GM12874 (cell line): ENCODE results near the gene OSBPL3.

Experiments used
- TF ChIP-seq, protein P1 (sequence below): IDR thresholded peaks from 2 replicates; pipeline ENCODE4 v1.5.1; 2011; ENCODE audit warnings: low read depth, mild to moderate bottlenecking, control low read depth, low read length, moderate library complexity; ENCODE audit not compliant: insufficient read depth

OSBPL3 gene

DNA sequence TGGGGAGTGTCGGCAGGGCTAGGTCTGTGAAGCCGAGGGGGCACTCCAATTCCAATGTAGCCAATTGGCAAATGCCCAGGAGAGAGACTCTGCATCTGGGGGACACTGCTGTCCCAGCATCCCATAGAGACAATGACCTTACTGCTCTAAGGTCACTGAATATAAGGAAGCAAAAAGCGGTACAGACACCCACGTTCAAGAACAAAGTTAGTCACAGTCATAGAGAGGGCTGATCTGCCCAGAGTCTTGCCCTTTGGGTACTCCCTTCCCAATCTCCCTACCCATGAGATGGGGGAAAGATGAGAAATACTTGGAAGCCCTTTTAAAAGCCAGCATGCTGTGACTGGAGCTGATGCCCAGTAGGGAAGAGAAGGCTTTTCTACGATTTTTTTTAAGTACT, 146.4 kb downstream of the OSBPL3 start:
- TF ChIP-seq, protein P1, sequence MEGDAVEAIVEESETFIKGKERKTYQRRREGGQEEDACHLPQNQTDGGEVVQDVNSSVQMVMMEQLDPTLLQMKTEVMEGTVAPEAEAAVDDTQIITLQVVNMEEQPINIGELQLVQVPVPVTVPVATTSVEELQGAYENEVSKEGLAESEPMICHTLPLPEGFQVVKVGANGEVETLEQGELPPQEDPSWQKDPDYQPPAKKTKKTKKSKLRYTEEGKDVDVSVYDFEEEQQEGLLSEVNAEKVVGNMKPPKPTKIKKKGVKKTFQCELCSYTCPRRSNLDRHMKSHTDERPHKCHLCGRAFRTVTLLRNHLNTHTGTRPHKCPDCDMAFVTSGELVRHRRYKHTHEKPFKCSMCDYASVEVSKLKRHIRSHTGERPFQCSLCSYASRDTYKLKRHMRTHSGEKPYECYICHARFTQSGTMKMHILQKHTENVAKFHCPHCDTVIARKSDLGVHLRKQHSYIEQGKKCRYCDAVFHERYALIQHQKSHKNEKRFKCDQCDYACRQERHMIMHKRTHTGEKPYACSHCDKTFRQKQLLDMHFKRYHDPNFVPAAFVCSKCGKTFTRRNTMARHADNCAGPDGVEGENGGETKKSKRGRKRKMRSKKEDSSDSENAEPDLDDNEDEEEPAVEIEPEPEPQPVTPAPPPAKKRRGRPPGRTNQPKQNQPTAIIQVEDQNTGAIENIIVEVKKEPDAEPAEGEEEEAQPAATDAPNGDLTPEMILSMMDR: no peak

DNA sequence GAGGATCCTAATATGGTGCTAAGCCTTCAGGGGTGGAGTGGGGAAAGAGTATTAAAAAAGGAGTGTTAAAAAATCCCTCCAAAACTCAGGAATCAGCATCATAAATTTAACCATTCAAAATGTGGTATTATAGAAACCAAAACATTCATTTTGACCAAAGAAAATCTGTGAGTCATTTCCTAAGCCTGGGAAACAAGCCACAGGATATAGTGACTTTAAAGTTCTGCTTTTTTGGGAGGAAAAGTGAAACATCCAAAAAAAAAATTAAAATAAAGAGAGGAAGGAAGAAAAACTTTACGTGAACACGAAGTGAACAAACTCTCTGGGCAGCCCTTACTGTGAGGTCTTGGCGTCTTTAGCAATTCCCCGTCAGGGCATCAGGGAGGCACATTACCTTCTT, 148.7 kb downstream of the OSBPL3 start:
- TF ChIP-seq, protein P1: no peak

DNA sequence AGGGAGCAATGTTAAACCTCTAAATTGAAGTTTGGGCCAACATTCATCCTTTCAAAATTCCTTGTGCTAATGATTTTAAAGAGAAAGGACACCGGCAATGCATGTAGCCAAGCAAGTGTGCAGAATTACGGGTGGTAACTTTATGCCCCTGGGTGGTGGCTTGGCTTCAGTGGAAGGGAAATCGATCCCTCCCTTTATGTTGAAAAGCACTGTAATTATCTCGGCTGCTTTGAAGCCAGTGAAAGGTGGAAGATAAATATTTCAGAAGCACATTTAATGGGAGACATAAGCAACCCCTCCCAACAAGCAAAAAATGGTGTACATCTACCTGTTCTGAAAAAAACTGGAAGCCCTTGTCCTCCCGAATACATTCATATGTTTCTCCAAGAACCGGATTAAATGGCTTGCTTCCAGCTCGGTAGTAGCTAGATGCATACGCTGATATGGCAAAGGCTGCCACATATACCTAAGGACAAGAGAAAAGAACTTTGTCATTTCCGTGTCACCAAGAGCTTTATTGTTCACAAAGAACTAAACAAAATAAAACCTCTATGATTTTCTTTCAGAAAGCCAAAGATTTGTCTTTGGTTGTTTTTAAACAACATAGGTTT, 149.4 kb downstream of the OSBPL3 start:
- TF ChIP-seq, protein P1: no peak

DNA sequence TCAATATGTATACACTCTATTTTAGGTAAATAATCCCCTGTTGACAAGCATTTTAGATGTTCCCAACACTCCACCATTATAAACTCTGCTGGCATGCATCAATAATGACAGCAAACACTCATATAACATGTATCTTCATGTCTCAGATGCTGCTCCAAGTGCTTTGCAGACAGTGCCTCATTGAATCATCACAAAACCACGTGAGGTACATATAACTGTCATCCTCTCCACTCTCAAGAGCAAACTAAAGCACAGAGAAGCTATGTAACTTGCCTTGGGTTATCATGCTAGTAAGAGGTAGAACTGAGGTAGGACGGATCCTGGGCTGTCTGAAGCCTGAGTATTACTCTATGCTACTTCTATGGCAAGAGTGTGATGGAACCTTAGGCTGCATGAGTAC, 150.2 kb downstream of the OSBPL3 start:
- TF ChIP-seq, protein P1: no peak

DNA sequence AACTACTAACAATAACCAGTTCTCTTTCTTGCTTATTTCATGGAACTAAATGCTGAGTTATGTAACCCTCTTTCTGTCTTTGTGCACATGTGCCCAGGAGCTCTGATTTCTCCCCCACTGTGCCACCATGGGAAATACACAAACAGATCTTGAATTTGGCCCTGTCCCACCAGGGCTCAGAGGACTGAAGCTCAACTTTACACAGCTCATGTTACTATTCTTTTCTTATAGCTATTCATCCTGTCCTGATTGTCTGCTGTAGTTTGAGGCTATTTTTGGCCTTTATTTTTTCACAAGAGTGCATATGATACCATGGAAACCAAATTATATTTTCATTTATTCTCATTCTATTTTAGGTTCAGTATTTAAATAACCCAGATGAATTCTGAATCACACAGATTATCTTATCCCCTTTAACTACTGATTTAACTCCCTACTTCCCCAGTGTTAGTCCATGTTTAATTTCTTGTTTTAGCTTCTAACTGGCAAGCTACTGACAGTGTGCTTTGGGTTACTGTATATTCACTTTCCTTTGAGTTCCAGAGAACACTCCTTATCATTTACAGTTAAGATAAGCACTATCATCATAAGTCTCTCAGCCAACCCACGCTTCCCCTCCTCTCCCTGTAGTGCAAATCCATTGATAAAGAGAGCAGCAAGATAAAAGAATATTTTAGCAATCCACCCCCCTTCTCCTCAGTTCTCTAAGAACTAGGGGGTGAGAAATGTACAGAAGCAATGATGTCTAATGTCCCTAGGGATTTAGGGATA, 150.9 kb downstream of the OSBPL3 start:
- TF ChIP-seq, protein P1: no peak

DNA sequence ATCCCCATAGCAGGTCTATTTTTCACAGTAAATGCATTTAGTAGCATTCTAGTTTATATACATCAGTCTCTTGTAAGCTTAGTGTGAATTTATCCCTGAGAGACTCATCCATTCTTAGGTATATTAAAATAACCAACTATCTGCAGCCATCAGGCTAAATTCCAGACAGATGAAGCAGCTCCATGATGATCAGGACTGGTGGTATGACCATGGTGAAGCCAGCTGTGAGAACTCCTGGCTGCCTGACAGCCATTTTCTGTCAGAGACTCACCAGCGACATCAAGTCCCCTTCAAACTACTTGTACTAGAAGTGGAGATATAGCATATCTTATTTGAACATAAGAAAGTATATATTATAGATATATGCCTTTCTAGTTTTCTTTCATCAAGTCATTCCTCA, 152.4 kb downstream of the OSBPL3 start:
- TF ChIP-seq, protein P1: no peak

DNA sequence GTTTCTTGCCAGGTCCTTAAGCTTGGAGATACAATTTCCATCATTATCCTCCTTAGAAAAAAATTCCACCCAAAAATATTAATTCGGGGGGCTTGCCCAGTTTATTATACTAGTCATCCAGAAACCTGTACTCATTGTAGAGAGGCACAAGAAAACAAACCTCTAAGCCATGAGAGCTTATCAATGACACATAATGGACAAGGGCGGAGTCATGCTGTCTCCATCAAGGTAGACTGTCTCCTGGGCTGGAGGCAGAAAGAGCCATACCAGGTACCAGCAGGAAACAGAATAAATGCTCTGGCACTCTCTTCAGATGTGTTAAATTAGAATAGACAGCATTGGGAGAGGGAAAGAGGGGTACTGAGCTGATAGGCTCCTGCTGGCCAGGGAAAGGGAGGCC, 153.0 kb downstream of the OSBPL3 start:
- TF ChIP-seq, protein P1: no peak
